COR-L47 (cell line): ENCODE measurements around the gene SCARF2.
"Not testable (repeated sequence)": the region's sequence is repeated elsewhere in the genome, so short reads cannot be mapped to it uniquely, and the experiment has no call there.

ENCODE experiments used
- DNase-seq: peaks from one replicate; lab custom pipeline; 2025; lab: John Stamatoyannopoulos, UW

Gene SCARF2

DNA sequence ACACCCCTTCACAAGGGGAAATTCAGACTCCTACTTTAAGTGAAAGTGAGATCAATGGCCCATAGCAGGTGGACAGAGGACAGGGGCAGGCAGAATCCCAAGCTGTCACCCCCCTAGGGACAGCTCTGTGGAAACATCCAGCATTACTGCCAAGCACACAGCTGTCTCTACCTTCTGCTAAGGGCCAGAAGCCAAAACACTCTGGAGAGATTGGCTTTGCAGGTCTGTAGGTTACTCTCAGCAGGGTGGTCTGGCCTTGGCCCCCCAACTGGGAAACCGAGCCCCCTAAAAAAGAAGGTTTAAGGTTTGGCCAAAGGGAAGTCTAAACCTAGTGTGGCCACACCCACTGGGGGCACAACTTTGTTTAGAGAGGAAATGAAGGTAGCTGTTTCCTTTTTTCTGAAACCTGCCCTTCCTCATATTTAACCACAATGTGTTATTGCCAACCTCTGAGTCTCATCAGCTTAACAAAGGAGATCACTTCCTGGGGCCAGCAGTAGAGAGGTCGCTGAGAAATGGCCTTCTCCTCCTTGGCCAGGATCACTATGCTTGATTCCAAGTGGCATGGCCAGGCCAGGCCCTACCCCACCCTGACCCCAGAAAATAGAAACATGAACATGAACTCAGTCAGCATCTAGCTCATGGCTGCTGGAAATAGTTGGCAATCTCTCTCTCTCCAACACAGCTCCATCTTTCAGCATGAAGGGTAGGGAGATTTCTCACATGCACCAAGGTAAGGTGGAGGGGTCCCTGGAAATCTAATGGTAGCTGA lies 25.9 kb upstream of the SCARF2 start:
- DNase-seq, result no peak

- no peak for DNase-seq
Measured at GRCh38 chr22:20459862-20460261, 22.2 kb upstream of the SCARF2 start.

GRCh38 chr22:20459152-20459542 lies 21.5 kb upstream of the SCARF2 start:
- DNase-seq, result no peak

DNA sequence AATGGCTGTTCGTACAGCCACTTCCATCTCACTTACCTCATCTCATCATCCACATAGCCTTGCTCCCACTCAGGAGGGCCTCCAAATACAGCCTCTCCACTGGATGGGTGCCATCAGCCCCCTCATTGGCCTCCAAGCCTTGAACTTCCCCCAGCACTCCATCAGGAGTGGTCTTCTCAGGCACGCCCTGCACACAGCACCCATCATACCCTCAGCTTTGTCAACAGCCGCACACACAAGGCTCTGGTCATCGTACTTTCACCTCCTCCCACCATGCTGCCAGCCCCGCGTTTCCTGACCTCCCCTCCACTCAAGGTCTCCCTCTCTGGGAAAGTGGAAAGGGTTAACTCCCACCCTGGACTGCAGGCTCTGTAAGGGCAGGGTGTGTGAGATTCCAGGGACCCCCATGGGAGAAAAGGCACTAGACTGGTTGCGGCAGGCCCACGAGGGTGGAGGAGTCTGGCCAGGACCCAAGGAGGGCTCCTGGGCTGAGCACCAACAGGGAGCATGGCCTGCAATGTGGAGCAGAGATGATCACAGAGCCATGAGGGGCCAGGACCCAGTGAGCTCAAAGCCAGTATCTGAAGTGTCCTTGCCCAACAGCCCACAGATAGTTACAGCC lies 21.0 kb upstream of the SCARF2 start:
- no peak for DNase-seq

DNA sequence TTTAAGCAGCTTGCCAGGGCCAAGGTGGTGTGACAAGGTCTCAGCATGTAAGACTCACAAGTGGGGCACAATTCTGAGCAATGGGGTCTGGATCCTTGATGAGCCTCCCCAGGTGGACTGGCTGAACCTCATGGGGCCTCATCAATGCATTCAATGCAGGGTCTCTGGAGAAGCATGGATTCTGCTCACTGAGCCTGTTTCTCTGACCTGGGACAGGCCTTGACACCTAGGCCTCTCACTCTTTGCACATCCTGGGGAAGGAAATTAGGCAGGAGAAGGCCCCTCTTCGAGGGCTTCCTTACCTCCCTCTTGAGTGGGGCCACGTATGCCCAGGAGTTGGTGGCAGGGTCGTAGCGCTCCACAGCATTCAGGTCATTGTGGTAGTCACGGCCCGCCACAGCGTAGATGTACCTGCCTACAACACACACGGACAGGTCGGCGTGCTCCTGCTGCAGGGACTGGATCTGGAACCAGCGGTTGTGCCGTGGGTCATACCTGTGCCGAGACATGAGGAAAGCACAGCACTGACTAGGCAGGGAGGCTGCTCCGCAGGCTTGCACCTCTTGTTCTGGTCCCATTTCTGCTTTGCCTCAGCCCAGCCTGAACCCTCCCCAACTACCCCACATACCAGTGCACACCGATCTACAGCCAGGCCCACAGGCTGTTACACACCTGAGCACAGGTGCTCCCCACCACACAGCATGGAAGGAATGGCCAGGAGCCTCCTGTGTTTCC lies 20.0 kb upstream of the SCARF2 start:
- DNase-seq, result no peak

DNA sequence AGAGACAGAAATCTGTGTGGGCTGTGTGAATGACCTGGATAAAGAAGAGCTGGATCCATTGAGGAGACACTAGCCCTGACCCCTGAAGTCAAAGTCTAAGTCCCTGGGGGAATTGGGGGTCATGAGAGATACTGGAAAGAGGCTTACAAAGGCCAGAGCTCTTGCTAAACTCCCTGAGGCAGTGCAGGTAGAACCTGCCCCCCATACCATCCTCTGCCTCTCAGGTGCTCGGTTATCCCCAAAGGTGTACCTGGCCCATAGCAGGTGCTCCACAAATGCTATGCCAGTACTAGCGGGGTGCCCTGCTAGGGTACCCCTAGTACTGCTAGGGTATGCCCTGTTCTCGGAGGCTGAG lies 19.1 kb upstream of the SCARF2 start:
- no peak for DNase-seq

- peak; percentile 84 for DNase-seq
Measured at GRCh38 chr22:20456064-20456721, 18.6 kb upstream of the SCARF2 start.

DNA sequence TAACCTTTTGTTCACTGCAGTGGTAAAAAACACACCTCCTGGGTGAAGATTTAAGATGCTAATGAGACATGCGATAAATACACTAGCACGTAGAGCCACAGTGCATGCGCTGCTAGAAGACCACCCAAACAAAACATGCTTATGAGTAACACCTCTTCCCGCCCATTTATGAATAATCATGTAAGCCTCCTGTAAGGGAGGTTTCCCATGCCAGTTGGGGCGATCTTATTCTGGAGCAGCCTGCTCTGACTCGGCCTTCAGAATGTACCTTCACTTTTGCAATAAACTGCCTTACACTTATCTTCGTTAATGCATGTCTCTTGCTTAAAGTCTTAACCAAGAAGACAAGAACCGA lies 18.1 kb upstream of the SCARF2 start:
- DNase-seq, result no peak

GRCh38 chr22:20453222-20453621 lies 15.6 kb upstream of the SCARF2 start:
- DNase-seq, result no peak

DNA sequence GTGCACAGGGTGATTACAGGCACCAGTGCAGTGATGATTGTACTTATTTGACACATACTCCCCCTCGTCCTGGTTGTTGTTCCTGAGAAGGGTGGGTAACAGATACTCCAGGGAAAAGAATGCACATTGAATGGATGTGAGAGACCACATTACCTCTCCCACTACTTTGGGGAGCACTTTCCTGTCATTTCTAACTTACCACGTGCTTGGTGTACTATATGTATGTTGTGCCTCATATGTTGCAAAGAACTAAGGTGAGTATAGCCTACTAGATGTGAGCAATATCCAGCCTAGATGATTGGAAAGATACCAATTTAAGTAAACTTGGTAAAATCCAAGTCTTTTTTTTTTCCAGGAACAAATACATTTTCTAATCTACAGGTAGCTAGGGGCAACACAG lies 14.3 kb upstream of the SCARF2 start:
- DNase-seq, result no peak

GRCh38 chr22:20451129-20451778 lies 13.6 kb upstream of the SCARF2 start:
- DNase-seq, result not testable (repeated sequence)

DNA sequence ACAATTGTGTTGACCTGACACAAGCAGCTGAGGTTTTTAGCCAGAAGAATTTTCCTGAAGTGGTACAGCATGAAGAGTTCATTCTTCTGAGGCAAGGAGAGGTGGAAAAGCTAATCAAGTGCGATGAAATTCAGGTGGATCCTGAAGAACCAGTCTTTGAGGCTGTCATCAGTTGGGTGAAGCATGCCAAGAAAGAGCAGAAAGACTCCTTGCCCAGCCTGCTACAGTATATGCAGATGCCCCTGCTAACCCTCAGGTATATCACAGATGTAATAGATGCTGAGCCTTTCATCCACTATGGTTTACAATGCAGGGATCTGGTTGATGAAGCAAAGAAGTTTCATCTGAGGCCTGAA lies 12.9 kb upstream of the SCARF2 start:
- DNase-seq, result no peak

DNA sequence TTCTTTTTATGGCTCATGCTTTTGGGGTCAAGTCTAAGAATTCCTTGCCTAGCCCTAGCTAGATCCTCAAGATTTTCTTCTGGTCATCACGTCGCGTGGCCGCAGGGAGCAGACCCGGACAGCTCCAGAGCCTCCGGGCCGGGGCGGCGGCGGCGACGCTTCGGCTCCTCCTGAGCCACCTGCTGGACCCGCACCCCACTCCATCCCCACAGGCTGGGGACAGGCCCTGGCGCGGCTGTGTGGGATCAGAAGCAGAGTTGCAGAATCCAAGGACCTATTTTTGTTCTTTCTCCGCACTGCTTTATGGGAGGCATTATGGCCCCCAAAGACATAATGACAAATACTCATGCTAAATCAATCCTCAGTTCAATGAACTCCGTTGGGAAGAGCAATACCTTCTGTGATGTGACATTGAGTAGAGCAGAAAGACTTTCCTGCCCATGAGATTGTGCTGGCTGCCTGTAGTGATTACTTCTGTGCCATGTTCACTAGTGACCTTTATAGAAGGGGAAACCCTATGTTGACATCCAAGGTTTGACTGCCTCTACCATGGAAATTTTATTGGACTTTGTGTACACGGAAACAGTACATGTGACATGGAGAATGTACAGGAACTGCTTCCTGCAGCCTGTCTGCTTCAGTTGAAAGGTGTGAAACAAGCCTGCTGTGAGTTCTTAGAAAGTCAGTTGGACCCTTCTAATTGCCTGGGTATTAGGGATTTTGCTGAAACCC lies 12.4 kb upstream of the SCARF2 start:
- DNase-seq, result no peak

DNA sequence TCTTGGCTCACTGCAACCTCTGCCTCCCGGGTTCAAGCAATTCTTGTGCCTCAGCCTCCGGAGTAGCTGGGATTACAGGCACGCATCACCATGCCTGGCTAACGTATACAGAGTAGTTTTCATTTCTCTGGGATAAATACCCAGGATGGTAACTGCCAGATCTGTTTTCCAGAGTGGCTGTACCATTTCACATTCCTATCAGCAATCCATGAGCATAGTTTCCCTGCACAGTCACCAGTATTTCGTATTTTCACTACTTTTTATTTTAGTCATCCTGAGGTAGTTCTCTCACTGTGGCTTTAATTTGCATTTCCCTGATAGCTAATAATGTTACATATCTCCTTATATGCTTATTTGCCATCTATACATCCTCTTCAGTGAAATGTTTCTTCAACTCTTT lies 11.0 kb upstream of the SCARF2 start:
- no peak for DNase-seq

DNA sequence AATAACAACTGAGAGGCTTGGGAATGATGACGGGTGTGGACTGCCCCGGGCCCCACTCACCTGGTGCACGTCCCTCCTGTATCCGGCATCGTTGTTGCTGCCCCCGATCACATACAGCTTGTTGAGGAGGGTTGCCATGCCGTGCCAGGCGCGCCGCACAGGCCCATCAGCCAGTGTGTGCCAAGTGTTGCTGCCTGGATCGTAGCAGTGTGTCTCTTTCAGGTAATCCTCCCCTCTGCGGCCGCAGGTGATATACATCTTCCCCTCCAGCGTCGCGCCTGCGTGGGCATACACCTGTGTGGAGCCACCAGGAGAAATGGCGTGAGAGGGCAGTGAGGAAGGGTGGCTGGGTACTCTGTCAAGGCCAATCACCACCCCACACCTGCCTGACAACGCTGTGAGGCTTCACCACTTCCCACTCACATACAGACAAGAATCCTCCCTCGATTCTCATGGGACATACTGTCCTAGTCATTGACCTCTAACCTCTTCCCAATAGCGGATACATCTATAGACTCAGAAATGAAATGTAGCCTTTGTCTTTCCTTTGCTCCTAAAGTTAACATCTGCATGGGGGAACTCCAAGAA lies 8.9 kb upstream of the SCARF2 start:
- no peak for DNase-seq

DNA sequence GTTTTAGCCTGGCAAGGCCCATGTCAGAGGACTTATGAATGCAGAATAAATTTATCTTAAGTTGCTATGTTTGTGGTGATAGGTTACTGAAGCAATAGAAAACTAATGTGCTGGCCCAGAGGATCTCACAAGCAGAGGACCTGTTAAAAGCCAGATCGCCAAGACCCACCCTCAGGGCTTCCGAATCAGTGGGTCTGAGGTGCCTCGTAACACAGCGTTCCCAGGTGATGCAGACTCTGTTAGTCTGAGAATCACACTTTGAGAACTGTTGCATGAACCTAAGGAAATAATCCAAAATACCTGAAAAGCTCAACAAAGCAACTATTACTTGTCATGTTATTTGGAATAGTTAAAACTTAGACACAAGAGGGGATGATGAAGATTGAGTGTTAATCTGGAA lies 6.7 kb upstream of the SCARF2 start:
- no peak for DNase-seq

DNA sequence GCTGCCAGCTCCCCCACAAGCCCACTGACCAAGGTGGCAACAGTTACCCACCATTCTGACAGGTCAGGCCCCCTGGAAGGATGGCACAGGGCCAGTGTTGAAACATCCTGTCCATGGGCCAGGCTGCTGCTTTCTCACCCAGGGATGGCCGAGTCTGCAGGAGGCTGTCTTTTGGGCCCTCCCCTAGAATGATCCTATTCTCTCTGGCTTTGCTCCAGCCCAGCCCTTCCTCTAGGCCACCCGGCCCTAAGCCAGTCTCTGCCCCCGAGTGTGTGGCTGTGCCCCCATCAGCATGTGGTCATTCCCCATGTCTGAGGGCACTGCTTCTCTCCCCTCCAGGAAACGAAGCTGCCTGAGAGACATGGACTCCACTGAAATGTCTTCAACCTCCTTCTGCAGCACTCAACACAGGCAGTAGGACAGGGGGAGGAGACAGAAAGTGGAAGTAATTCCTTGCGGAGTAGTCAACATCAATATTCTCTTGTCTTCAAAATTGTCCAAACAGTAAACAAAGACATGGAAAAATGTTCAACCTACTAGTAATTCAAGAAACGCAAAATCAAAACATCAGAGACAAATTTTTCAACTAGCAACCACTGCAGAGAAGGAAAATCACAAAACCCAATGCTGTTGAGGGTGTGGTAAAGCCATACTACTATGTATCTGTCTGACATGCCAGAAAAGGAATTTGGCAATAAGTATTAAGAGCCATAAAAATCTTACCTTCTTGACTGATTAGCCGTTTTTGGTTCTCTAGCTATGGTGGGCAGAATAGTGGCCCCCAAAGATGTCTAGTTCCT lies 5.1 kb upstream of the SCARF2 start:
- no peak for DNase-seq

- no peak for DNase-seq
Measured at GRCh38 chr22:20441631-20442484, 4.2 kb upstream of the SCARF2 start.
